IPS-11a (cell line): ENCODE results near the gene C2orf76.

Source experiments
- H3K4me3 ChIP-seq: one replicate; pipeline ENCODE4 v1.5.1; 2013; ENCODE audit warnings: low read depth, low read length, control low read depth

Gene C2orf76

DNA sequence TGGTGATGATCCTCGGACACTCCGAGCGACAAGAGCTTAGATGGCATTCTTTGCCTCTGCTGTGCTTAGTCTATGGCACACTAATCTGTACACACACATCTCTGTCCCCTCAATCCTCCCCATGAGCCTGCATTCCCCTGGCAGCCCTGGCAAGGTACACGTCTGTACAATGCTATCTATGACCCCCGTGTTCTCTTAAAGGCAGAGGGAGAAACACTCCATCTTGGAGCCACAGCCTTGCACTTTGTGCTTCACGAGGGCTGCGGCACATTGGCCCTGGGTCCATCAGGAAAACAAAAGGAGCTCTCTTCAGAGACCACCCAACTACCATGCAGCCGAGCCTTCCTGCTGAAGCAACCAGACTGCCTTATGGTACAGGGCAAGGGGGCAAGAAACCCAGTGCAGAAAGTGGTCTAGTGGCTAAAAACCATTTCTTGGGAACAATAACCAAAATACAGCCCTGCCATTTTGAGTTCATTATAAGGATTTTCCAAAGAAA is 100.5 kb downstream of the C2orf76 start:
- no peak overlapping the region for H3K4me3 ChIP-seq

DNA sequence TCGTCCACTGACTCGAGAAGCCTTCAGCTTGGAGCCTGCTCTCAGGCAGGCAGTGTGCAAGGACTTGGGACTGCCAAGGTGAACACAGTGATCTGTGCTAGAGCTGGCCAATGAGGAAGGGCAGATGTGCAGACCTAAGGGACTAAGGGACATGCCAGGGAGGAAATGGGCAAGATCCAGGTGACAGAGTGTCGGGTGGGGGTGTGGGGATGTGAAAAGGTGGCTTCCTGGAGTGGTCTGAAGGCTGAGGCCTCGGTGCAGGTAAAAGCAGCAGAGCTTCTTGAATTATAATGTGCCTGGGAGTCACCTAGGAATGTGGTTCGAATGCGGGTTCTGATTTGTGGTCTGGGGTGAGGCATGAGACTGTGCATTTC is 101.0 kb downstream of the C2orf76 start:
- H3K4me3 ChIP-seq, result no peak overlapping the region

DNA sequence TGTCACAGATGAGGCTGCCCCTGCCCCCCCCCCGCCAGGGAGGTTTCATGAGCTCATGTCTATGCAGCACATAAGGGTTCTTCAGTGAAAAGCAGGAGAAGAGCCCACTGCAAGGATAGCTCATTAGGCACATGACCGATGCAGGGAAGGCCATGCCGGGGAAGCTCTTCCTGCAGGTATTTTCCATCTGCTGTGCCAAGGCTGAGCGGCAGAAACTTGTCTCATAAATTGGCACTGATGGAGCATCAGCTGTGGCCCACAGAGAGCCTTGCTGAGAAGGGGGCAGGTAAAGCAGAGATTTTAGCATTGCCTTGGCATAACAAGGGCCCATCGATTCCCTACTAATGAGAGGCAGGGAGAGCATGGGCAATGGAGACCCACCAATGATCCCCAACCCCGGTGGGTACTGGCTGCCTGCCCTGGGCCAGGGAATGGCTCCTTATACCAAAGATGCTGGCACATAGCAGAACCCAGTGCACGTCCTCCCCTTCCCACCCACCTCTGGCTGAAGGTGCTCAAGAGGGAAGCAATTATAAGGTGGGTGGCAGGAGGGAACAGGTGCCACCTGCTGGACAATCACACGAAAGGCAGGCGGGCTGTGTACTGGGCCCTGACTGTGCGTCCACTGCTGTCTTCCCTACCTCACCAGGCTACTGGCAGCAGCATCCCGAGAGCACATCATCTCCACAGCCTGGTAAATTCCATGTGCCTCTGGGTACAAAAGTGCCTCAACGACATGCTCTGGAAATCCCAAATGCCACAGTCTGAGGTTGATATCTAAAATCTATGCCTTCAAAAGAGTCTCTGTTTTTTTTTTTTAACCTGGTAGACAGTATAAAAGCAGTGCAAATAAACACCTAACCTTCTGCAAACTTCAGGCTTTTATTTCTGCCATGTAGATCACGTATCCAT is 101.6 kb downstream of the C2orf76 start:
- H3K4me3 ChIP-seq, result no peak overlapping the region

DNA sequence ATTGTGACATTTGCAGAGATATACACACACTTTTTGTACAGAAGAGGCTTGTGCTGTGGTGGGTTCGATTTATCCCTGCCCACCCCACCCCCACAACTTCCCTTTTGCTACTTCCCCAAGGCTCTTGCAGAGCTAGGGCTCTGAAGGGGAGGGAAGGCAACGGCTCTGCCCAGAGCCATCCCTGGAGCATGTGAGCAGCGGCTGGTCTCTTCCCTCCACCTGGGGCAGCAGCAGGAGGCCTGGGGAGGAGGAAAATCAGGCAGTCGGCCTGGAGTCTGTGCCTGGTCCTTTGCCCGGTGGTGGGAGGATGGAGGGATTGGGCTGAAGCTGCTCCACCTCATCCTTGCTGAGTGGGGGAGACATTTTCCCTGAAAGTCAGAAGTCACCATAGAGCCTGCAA is 103.0 kb downstream of the C2orf76 start:
- H3K4me3 ChIP-seq, result no peak overlapping the region

DNA sequence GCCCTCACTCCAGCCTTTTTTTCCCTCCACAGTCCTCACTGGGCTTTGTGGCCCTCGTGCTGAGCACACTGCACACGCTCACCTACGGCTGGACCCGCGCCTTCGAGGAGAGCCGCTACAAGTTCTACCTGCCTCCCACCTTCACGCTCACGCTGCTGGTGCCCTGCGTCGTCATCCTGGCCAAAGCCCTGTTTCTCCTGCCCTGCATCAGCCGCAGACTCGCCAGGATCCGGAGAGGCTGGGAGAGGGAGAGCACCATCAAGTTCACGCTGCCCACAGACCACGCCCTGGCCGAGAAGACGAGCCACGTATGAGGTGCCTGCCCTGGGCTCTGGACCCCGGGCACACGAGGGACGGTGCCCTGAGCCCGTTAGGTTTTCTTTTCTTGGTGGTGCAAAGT is 103.6 kb downstream of the C2orf76 start:
- H3K4me3 ChIP-seq, result no peak overlapping the region

DNA sequence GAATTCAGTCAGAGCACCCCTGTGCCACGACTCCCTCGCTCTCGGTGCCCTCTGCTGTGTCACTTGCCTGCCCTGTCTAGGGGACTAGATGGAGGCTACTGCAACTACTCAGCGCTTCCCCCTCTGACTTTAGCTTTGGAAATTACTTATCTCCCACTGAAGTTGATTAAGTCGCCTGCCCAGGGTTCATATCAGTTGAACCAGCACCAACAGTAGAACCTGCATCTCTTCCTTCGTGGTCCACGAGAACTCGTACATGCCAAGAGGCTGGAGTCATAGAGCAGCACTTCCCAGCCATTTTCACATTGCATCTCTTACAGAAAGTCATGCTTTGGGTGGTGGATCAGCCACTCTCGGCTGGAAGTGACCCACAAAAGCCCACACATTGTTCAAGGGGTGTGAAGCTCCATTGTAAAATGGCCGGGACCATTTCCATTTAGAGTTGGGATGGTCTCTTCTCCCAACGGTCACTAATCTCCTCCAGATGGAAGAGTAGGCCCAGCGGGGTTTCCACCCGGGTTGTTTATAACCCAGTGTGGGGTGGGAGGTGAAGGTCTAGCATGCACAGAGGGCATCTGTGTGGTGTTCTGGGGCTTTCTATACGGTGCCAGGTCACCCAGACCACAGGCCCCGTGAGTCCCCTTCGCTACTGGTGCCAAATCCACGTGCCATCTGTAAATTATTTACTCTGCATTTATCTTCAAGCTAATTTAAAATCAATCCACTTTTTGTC is 105.0 kb downstream of the C2orf76 start:
- no peak overlapping the region for H3K4me3 ChIP-seq

DNA sequence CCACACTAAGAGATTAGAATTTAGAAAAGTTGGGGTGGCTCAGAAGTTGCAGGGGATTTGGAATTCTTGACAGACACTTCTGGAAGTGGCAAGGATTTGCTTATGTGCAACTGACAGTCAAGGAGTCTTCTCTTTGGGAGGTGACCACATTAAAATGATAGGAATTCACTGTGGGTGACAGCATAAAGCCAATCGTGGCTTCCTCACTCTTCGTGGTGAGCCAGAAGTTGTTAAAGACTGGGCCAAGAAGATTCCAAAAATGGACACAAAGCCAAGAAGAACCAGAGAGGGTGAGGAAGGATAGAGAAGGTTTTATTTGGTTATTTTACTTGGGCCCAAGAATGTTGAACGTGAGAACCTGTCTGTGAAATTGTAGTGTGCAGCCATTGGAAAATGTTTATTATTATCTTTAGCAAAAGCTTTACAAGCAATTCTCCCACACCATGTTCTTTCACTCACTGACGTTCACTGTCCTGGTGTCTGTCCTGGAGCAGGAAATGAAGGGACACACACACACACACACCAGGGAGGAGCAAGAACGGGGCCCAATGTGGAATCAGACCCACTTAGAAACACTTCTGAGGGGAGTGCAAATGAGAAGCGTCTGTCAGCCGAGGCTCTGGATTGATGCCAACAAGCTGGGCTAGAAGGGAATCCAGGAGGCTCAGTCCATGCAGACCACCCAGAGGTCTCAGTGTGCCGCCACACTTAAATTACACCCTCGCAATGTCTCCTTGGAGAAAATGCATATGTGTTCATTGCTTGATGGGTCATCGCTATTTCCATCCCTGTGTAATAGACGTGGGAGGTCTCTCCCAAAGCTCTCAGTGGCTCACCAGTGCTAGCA is 105.8 kb downstream of the C2orf76 start:
- H3K4me3 ChIP-seq, result no peak overlapping the region

DNA sequence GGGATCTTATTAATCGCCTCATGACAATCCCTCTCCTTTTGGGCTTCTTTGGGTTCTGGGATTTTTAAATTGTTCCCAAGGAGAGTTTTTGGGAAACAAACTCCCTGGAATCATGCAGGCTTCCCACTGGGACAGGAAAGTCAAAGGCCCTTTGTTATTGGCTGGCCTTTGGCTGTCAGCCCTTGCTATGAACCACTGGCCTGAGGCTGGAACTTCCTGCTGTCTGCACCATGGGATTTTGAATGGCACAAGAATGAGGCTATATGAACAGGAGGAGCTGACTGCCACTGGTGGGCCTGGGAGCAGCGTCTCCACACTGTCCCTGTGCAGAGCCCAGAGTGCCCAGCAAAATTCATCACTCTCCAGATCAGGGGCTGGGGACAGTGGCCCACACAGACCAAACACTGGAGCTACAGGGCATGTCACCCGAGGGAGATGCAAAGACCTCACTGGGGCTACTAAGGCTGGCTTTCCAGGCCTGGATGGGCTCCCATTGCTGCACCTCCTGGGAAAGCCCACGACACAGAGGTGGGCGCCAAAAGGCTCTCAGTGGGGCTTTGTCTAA is 107.3 kb downstream of the C2orf76 start:
- no peak overlapping the region for H3K4me3 ChIP-seq

DNA sequence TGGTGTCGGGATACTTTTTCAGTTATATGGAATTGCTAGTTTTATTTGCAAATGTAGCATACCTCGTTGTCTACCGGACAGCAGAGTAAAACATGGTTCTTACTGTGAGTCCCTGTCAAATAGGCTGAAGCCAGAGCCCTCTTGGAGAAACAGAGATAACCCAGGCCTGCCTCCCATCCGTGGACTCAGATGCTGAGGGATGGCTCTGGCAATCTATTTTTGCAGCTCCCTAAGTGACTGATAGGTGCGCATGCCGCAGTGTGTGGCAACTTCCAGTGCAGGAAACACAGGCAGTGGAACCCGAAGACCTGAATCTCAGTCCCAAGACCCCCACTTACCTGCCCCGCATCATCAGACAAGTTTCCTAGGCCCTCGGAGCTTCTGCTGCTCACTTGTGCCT is 109.4 kb downstream of the C2orf76 start:
- no peak overlapping the region for H3K4me3 ChIP-seq

DNA sequence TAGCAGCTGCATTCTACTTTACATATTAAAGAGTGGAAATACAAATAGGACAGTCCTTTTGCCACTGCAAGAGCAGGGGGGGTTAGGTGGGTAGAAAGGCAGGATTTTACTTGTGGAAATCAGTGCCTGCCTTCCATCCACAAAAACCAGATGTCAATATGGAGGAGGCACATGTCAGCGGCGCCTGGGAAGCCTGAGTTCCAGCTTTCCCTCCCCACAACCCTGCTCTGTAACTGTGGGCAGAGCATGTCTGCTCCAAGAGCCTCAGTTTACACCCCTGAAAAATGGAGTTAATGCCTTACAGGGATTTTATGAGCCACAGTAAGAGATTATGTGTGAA is 110.1 kb downstream of the C2orf76 start:
- no peak overlapping the region for H3K4me3 ChIP-seq

DNA sequence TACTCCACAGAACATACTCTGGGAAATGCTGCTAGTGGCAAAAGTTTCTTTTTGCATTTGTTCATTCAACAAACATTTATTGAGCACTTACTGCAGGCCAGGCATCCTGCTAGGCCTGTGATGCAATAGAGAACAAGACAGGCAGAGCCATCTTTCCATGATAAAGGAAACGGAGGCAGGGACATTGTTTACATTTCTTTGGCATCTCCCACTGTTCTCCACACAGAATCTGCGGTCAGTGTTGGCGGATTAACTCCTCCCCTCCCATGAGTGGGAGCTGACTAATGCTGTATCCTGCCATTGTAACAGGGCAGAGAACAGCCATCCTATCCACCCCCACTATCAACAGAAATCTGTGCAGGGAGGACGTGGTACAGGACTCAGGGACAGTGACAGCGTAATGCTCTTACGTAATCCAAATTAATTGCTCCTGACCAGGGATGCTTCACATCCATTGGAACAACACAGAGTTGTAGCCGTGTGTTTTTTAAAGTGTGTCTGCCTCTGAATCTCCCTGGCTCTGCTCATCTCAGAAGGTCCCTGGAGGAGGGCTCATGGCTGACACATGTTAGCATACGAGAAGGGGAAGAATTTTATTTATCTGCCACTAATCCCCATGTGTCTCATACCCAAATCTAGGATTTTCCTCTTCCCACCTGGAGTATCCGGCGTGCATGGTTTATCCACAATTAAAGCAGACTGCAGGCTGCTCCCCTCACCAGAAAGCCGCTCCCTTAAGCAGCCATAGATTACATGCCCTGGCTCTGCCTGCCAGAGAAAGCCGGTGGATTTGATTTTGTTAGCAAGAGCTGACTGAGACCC is 110.7 kb downstream of the C2orf76 start:
- no peak overlapping the region for H3K4me3 ChIP-seq

DNA sequence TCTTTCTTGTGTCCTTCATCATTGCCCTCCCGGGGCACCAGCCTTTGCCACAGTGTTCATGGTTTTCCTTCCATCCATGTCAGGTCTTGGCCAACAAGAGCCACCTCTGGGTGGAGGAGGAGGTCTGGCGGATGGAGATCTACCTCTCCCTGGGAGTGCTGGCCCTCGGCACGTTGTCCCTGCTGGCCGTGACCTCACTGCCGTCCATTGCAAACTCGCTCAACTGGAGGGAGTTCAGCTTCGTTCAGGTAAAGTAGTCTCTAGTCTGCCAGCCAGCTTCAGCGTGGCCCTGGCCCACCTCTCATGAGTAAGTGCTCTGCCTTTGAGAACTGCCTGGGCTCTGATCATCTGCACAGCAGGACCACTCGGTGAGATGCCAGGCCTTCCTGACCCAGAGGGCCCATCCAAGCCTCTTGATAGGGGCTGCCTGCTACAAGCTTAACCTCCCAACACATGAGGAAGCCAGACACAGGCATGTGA is 112.0 kb downstream of the C2orf76 start:
- no peak overlapping the region for H3K4me3 ChIP-seq

DNA sequence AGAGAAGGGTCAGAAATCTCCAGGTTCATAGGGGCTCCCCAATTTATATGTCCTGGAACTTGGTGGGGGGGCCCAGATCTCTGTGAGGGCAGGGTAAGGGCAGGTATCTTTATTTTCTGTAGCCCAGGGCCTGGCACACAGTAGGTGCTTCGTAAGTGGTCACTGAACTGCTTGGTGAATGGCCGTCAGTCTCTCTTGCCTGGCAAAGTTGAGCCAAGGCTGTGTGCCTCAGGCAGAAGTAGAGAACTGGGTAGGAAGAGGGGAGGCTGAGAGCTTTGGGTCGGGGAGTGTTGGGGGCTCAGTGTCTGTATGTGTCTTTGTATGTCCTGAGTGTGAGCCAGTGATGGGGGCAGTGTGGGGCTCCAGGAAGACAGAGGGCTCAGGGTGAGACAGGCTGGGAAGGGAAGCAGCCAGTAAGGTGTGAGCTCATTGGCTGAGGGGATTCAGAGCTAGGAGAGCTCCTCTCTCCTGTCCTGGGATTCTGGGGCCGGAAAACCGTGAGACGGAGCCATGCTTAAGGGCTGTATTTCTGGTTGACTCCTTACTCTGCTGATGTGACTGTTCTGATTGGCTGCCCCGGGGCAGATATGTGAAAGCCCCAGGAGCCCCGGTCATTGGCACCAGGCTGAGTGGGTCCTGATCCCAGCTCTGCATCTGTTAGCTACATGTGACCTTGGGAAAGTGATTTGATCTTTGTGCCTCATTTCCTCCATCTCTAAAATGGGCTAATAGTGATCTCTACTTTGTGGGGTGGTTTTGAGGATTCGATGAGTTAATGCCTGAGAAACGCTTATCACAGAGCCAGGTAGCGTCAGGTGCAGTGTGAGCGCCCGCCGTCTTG is 112.7 kb downstream of the C2orf76 start:
- H3K4me3 ChIP-seq, result no peak overlapping the region

DNA sequence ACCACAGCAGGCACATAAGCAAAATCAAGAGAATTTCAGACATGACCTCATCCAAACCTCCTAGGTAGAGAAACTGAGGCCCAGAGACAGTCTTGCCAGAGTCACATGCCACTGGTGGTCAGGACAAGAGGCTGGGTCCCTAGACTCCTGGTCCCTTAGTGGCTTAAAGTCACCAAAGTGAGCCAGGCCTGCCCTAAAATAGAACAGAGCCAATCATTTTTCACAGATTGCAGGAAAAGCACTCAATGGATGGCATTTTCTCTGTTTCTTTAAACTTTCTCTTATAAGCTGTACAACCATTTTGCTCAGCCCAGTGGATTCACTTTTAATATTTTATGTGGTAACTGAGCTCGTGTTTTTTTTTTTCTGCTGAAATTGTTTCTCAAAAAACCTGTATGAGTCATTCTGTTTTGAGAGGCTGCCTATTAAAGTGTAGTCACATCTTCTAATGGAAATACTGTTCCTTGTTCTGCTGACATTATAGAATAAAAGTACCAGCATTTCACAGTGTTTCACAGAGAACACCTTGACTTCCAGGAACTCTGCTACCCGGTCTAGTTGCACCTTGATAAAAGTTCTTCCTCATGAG is 113.4 kb downstream of the C2orf76 start:
- no peak overlapping the region for H3K4me3 ChIP-seq
